HEK293T (cell line): Measurements from ENCODE around the gene NLRP7.

Source experiments
- ARNT ChIP-seq: fragments of 450-650 bp; IDR thresholded peaks from 2 replicates; pipeline ENCODE4 v1.6.1; 2017; ENCODE audit warnings: mild to moderate bottlenecking
- BHLHE40 ChIP-seq: fragments of 450-650 bp; IDR thresholded peaks from 2 replicates; pipeline ENCODE4 v1.6.1; 2016; ENCODE audit warnings: mild to moderate bottlenecking, moderate library complexity, borderline replicate concordance
- CTBP1 ChIP-seq: fragments of 450-650 bp; IDR thresholded peaks from 2 replicates; pipeline ENCODE4 v1.6.1; 2016; ENCODE audit warnings: borderline replicate concordance
- ELF4 ChIP-seq: fragments of 450-650 bp; IDR thresholded peaks from 2 replicates; pipeline ENCODE4 v1.6.1; 2017; ENCODE audit warnings: antibody characterized with exemption
- FOXA1 ChIP-seq: fragments of 450-650 bp; IDR thresholded peaks from 2 replicates; pipeline ENCODE4 v1.6.1; 2016; ENCODE audit warnings: mild to moderate bottlenecking
- LEF1 ChIP-seq: fragments of 450-650 bp; IDR thresholded peaks from 2 replicates; pipeline ENCODE4 v1.6.1; 2017; ENCODE audit warnings: mild to moderate bottlenecking, borderline replicate concordance
- NFRKB ChIP-seq: fragments of 450-650 bp; IDR thresholded peaks from 2 replicates; pipeline ENCODE4 v1.6.1; 2016; ENCODE audit warnings: mild to moderate bottlenecking, moderate library complexity
- SP1 ChIP-seq: fragments of 450-650 bp; IDR thresholded peaks from 2 replicates; pipeline ENCODE4 v1.6.1; 2017
- SUZ12 ChIP-seq: fragments of 450-650 bp; IDR thresholded peaks from 2 replicates; pipeline ENCODE4 v1.6.1; 2016; ENCODE audit warnings: mild to moderate bottlenecking
- TARDBP ChIP-seq: fragments of 450-650 bp; IDR thresholded peaks from 2 replicates; pipeline ENCODE4 v1.6.1; 2016
- ZNF384 ChIP-seq: fragments of 450-650 bp; IDR thresholded peaks from 2 replicates; pipeline ENCODE4 v1.6.1; 2016
- TF ChIP-seq, protein P1 (sequence below): fragments of 450-650 bp; IDR thresholded peaks from 2 replicates; pipeline ENCODE4 v1.6.1; 2016

DNA sequence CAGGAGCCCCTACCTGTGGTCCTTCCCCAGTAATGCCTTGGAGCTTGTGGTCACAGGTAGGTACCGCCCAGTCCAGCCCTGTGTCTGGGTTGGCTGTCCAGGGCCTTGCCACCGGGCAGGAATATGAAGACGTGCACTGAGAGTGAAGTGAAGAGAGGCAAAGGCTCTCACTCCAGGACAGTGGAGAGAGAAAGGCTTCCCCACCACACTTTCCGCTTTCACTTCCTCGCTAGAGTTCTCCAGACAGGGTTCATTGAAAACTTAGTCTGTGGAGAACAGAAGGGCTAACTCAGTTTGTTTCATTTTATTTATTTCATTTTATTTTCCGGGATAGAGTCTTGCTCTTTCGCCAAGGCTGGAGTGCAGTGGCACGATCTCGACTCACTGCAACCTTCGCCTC lies 59.1 kb downstream of the NLRP7 start:
- TF ChIP-seq SUZ12, result no peak
- no peak for TF ChIP-seq ZNF384
- TF ChIP-seq CTBP1, result no peak
- TF ChIP-seq FOXA1, result no peak
- no peak for TF ChIP-seq SP1
- TF ChIP-seq BHLHE40, result no peak
- no peak for TF ChIP-seq ELF4
- TF ChIP-seq, protein P1, sequence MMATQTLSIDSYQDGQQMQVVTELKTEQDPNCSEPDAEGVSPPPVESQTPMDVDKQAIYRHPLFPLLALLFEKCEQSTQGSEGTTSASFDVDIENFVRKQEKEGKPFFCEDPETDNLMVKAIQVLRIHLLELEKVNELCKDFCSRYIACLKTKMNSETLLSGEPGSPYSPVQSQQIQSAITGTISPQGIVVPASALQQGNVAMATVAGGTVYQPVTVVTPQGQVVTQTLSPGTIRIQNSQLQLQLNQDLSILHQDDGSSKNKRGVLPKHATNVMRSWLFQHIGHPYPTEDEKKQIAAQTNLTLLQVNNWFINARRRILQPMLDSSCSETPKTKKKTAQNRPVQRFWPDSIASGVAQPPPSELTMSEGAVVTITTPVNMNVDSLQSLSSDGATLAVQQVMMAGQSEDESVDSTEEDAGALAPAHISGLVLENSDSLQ, result no peak
- TF ChIP-seq NFRKB, result no peak
- no peak for TF ChIP-seq ARNT
- TF ChIP-seq TARDBP, result no peak
- TF ChIP-seq LEF1, result no peak
